SK-N-SH treated with all-trans-retinoic acid at 6 μM for 48 hours (cell line): ENCODE measurements around the gene ZNF195.

Experiments used
- ATAC-seq: fragments of 200-7000 bp; cut with Tn5 transposase; 3 replicates; pipeline ENCODE4 v1.9.1; 2020; ENCODE audit warnings: mild to moderate bottlenecking, moderate library complexity
- ARNTL ChIP-seq: fragments of 450-650 bp; formaldehyde crosslinking; IDR thresholded peaks from 2 replicates; pipeline ENCODE4 v1.5.0; 2020; ENCODE audit warnings: low read depth, mild to moderate bottlenecking, moderate library complexity, borderline replicate concordance
- BACH2 ChIP-seq: fragments of 250-450 bp; sonication (Bioruptor Pico); IDR thresholded peaks from 2 replicates; pipeline ENCODE4 v1.9.0; 2021; ENCODE audit warnings: mild to moderate bottlenecking, borderline replicate concordance
- CSDC2 ChIP-seq: fragments of 250-450 bp; sonication (Bioruptor Pico); IDR thresholded peaks from 2 replicates; pipeline ENCODE4 v1.5.0; 2020; ENCODE audit warnings: mild to moderate bottlenecking, moderate library complexity
- ESRRG ChIP-seq: fragments of 250-450 bp; sonication (Bioruptor Pico); IDR thresholded peaks from 2 replicates; pipeline ENCODE4 v1.6.1; 2021; ENCODE audit warnings: mild to moderate bottlenecking
- GLIS3 ChIP-seq: fragments of 250-450 bp; sonication (Bioruptor Pico); IDR thresholded peaks from 2 replicates; pipeline ENCODE4 v1.5.0; 2020; ENCODE audit warnings: mild to moderate bottlenecking, moderate library complexity
- ISL1 ChIP-seq: fragments of 250-450 bp; sonication (Bioruptor Pico); IDR thresholded peaks from 2 replicates; pipeline ENCODE4 v2.1.2; 2022; ENCODE audit warnings: mild to moderate bottlenecking, moderate library complexity
- OSR1 ChIP-seq: fragments of 250-450 bp; sonication (Bioruptor Pico); IDR thresholded peaks from 2 replicates; pipeline ENCODE4 v1.8.0; 2022; ENCODE audit warnings: moderate library complexity, mild to moderate bottlenecking, inconsistent platforms
- PPARA ChIP-seq: fragments of 250-450 bp; sonication (Bioruptor Pico); IDR thresholded peaks from 2 replicates; pipeline ENCODE4 v1.5.0; 2020; ENCODE audit warnings: mild to moderate bottlenecking, borderline replicate concordance
- RARB ChIP-seq: fragments of 250-450 bp; sonication (Bioruptor Pico); IDR thresholded peaks from 2 replicates; pipeline ENCODE4 v1.8.0; 2021; ENCODE audit warnings: mild to moderate bottlenecking, moderate library complexity
- SNAI2 ChIP-seq: fragments of 250-450 bp; sonication (Bioruptor Pico); IDR thresholded peaks from 2 replicates; pipeline ENCODE4 v1.5.0; 2020; ENCODE audit warnings: mild to moderate bottlenecking, moderate library complexity
- TCF4 ChIP-seq: fragments of 250-450 bp; sonication (Bioruptor Pico); IDR thresholded peaks from 2 replicates; pipeline ENCODE4 v1.8.0; 2021; ENCODE audit warnings: mild to moderate bottlenecking, moderate library complexity, borderline replicate concordance
- TOX ChIP-seq: fragments of 250-450 bp; sonication (Bioruptor Pico); IDR thresholded peaks from 2 replicates; pipeline ENCODE4 v1.8.0; 2021; ENCODE audit warnings: mild to moderate bottlenecking, moderate library complexity, borderline replicate concordance
- ZC3H10 ChIP-seq: fragments of 250-450 bp; sonication (Bioruptor Pico); IDR thresholded peaks from 2 replicates; pipeline ENCODE4 v1.5.1; 2021; ENCODE audit warnings: mild to moderate bottlenecking, moderate library complexity
- ZFP3 ChIP-seq: fragments of 250-450 bp; sonication (Bioruptor Pico); IDR thresholded peaks from 2 replicates; pipeline ENCODE4 v1.5.0; 2020; ENCODE audit warnings: mild to moderate bottlenecking, moderate library complexity
- ZFP30 ChIP-seq: fragments of 450-650 bp; formaldehyde crosslinking; IDR thresholded peaks from 2 replicates; pipeline ENCODE4 v1.5.0; 2022; ENCODE audit warnings: mild to moderate bottlenecking, moderate library complexity
- ZNF565 ChIP-seq: fragments of 450-650 bp; formaldehyde crosslinking; conservative IDR thresholded peaks from 2 replicates; pipeline ENCODE4 v1.5.0; 2020; ENCODE audit warnings: low read depth, mild to moderate bottlenecking, moderate library complexity
- ZNF70 ChIP-seq: fragments of 450-650 bp; formaldehyde crosslinking; IDR thresholded peaks from 2 replicates; pipeline ENCODE4 v1.5.0; 2020; ENCODE audit warnings: mild to moderate bottlenecking, moderate library complexity
- ZNF8 ChIP-seq: fragments of 450-650 bp; formaldehyde crosslinking; IDR thresholded peaks from 2 replicates; pipeline ENCODE4 v1.5.0; 2020; ENCODE audit warnings: mild to moderate bottlenecking, moderate library complexity
- TF ChIP-seq, protein P1 (sequence below): fragments of 250-450 bp; sonication (Bioruptor Pico); IDR thresholded peaks from 2 replicates; pipeline ENCODE4 v1.5.1; 2021; ENCODE audit warnings: mild to moderate bottlenecking, moderate library complexity
- TF ChIP-seq, protein P2 (sequence below): fragments of 250-450 bp; sonication (Bioruptor Pico); IDR thresholded peaks from 2 replicates; pipeline ENCODE4 v1.8.0; 2020; ENCODE audit warnings: mild to moderate bottlenecking, moderate library complexity, borderline replicate concordance
- TF ChIP-seq, protein P3 (sequence below): fragments of 250-450 bp; sonication (Bioruptor Pico); IDR thresholded peaks from 2 replicates; pipeline ENCODE4 v1.5.0; 2020; ENCODE audit warnings: mild to moderate bottlenecking, moderate library complexity
- TF ChIP-seq, protein P4 (sequence below): fragments of 250-450 bp; sonication (Bioruptor Pico); IDR thresholded peaks from 2 replicates; pipeline ENCODE4 v1.5.1; 2020; ENCODE audit warnings: low read depth, mild to moderate bottlenecking, moderate library complexity

ZNF195 gene

DNA sequence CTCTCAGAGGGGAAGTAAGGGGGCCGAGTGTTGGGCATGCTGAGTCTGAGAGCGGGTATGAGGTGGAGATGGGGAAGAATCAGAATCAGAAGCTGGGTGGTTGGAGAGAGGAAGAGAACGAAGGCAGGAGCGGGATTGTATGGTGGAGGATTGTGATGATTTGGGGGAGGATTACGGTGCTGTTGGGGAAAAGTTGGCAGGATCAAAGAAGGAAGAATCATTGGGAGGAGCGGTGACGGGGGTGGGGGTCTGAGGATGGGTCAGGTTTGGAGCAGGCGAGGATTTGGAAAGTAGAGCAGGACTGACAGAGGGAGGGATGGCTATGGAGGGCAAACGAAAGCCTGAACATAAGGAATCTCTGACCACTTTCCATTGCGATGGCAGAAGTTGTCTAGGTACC, 22.1 kb downstream of the ZNF195 start:
- no peak for ATAC-seq
- TF ChIP-seq, protein P1, sequence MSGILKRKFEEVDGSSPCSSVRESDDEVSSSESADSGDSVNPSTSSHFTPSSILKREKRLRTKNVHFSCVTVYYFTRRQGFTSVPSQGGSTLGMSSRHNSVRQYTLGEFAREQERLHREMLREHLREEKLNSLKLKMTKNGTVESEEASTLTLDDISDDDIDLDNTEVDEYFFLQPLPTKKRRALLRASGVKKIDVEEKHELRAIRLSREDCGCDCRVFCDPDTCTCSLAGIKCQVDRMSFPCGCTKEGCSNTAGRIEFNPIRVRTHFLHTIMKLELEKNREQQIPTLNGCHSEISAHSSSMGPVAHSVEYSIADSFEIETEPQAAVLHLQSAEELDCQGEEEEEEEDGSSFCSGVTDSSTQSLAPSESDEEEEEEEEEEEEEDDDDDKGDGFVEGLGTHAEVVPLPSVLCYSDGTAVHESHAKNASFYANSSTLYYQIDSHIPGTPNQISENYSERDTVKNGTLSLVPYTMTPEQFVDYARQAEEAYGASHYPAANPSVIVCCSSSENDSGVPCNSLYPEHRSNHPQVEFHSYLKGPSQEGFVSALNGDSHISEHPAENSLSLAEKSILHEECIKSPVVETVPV (CRISPR knock-in tag) = no peak
- TF ChIP-seq TOX (CRISPR knock-in tag) = no peak
- TF ChIP-seq, protein P2, sequence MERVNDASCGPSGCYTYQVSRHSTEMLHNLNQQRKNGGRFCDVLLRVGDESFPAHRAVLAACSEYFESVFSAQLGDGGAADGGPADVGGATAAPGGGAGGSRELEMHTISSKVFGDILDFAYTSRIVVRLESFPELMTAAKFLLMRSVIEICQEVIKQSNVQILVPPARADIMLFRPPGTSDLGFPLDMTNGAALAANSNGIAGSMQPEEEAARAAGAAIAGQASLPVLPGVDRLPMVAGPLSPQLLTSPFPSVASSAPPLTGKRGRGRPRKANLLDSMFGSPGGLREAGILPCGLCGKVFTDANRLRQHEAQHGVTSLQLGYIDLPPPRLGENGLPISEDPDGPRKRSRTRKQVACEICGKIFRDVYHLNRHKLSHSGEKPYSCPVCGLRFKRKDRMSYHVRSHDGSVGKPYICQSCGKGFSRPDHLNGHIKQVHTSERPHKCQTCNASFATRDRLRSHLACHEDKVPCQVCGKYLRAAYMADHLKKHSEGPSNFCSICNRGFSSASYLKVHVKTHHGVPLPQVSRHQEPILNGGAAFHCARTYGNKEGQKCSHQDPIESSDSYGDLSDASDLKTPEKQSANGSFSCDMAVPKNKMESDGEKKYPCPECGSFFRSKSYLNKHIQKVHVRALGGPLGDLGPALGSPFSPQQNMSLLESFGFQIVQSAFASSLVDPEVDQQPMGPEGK (CRISPR knock-in tag) = no peak
- TF ChIP-seq BACH2 (CRISPR knock-in tag) = no peak
- no peak for TF ChIP-seq GLIS3
- TF ChIP-seq PPARA (CRISPR knock-in tag) = no peak
- no peak for TF ChIP-seq TCF4
- TF ChIP-seq ARNTL (CRISPR knock-in tag) = no peak
- TF ChIP-seq ZFP30 = no peak
- TF ChIP-seq ZNF8 = no peak
- no peak for TF ChIP-seq ZNF70
- TF ChIP-seq, protein P3, sequence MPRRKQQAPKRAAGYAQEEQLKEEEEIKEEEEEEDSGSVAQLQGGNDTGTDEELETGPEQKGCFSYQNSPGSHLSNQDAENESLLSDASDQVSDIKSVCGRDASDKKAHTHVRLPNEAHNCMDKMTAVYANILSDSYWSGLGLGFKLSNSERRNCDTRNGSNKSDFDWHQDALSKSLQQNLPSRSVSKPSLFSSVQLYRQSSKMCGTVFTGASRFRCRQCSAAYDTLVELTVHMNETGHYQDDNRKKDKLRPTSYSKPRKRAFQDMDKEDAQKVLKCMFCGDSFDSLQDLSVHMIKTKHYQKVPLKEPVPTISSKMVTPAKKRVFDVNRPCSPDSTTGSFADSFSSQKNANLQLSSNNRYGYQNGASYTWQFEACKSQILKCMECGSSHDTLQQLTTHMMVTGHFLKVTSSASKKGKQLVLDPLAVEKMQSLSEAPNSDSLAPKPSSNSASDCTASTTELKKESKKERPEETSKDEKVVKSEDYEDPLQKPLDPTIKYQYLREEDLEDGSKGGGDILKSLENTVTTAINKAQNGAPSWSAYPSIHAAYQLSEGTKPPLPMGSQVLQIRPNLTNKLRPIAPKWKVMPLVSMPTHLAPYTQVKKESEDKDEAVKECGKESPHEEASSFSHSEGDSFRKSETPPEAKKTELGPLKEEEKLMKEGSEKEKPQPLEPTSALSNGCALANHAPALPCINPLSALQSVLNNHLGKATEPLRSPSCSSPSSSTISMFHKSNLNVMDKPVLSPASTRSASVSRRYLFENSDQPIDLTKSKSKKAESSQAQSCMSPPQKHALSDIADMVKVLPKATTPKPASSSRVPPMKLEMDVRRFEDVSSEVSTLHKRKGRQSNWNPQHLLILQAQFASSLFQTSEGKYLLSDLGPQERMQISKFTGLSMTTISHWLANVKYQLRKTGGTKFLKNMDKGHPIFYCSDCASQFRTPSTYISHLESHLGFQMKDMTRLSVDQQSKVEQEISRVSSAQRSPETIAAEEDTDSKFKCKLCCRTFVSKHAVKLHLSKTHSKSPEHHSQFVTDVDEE (CRISPR knock-in tag) = no peak
- TF ChIP-seq ESRRG (CRISPR knock-in tag) = no peak
- TF ChIP-seq ZNF565 (CRISPR knock-in tag) = no peak
- no peak for TF ChIP-seq ZC3H10 (CRISPR knock-in tag)
- no peak for TF ChIP-seq RARB
- TF ChIP-seq ISL1 = no peak
- TF ChIP-seq OSR1 (CRISPR knock-in tag) = no peak

- TF ChIP-seq ZFP3 (CRISPR knock-in tag) = no peak
- TF ChIP-seq, protein P2 (CRISPR knock-in tag) = no peak
- TF ChIP-seq GLIS3 = no peak
- TF ChIP-seq, protein P4, sequence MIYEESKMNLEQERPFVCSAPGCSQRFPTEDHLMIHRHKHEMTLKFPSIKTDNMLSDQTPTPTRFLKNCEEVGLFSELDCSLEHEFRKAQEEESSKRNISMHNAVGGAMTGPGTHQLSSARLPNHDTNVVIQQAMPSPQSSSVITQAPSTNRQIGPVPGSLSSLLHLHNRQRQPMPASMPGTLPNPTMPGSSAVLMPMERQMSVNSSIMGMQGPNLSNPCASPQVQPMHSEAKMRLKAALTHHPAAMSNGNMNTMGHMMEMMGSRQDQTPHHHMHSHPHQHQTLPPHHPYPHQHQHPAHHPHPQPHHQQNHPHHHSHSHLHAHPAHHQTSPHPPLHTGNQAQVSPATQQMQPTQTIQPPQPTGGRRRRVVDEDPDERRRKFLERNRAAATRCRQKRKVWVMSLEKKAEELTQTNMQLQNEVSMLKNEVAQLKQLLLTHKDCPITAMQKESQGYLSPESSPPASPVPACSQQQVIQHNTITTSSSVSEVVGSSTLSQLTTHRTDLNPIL (CRISPR knock-in tag) = no peak
- no peak for TF ChIP-seq ESRRG (CRISPR knock-in tag)
- TF ChIP-seq, protein P3 (CRISPR knock-in tag) = no peak
- TF ChIP-seq ZNF565 (CRISPR knock-in tag) = no peak
- TF ChIP-seq TCF4 = no peak
- TF ChIP-seq ZFP30 = no peak
- TF ChIP-seq SNAI2 (CRISPR knock-in tag) = no peak
- TF ChIP-seq CSDC2 (CRISPR knock-in tag) = no peak
- no peak for TF ChIP-seq ZNF70
- TF ChIP-seq, protein P1 (CRISPR knock-in tag) = no peak
- TF ChIP-seq TOX (CRISPR knock-in tag) = no peak
- no peak for TF ChIP-seq RARB
- no peak for TF ChIP-seq ISL1
- TF ChIP-seq ZC3H10 (CRISPR knock-in tag) = no peak
- TF ChIP-seq, all 23 proteins: peak for 0
- no peak for ATAC-seq
Measured at GRCh38 chr11:3353066-3353465, 25.9 kb downstream of the ZNF195 start.
